Measurements from ENCODE around the gene FASTKD2.
A peak's percentile ranks its signal among the peaks of the same experiment; 100 is the strongest.

Gene FASTKD2

DNA sequence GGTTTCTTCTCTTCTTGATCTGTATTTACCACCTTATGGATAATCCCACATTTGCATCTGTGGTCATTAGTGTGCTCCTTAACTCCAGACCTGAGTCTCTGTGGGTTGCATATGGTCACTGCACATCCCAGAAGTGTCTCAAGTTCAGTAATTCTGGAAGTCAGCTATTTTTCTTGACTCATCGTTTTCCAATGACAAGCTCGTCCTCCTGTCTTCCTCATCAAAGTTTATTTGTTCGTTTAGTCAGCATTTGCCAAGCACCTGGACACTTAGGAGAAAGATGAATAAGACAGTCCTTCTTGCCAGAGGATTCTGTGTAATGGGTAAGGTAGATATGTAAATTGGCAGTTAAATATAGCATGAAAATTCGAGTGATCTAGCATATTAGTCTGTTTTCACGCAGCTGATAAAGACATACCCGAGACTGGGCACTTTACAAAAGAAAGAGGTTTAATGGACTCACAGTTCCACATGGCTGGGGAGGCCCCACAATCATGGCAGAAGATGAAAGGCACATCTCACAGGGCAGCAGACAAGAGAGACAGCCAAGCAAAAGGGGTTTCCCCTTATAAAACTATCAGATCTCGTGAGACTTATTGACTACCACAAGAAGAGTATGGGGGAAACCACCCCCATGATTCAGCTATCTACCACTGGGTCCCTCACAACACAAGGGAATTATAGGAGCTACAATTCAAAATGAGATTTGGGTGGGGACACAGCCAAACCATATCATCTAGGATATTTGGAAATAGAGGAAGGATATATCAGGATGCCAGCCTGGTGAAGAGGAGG lies 19.4 kb downstream of the FASTKD2 start:
- no peak for DNase-seq (ENCODE audit: low read depth)
- TF ChIP-seq, protein P1, sequence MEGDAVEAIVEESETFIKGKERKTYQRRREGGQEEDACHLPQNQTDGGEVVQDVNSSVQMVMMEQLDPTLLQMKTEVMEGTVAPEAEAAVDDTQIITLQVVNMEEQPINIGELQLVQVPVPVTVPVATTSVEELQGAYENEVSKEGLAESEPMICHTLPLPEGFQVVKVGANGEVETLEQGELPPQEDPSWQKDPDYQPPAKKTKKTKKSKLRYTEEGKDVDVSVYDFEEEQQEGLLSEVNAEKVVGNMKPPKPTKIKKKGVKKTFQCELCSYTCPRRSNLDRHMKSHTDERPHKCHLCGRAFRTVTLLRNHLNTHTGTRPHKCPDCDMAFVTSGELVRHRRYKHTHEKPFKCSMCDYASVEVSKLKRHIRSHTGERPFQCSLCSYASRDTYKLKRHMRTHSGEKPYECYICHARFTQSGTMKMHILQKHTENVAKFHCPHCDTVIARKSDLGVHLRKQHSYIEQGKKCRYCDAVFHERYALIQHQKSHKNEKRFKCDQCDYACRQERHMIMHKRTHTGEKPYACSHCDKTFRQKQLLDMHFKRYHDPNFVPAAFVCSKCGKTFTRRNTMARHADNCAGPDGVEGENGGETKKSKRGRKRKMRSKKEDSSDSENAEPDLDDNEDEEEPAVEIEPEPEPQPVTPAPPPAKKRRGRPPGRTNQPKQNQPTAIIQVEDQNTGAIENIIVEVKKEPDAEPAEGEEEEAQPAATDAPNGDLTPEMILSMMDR (IDR thresholded peaks at IDR 0.05; ENCODE audit: low read depth, low read length, missing control alignments) = no peak
- no peak overlapping the region for H3K4me3 ChIP-seq (ENCODE audit: low read depth, low read length)

DNA sequence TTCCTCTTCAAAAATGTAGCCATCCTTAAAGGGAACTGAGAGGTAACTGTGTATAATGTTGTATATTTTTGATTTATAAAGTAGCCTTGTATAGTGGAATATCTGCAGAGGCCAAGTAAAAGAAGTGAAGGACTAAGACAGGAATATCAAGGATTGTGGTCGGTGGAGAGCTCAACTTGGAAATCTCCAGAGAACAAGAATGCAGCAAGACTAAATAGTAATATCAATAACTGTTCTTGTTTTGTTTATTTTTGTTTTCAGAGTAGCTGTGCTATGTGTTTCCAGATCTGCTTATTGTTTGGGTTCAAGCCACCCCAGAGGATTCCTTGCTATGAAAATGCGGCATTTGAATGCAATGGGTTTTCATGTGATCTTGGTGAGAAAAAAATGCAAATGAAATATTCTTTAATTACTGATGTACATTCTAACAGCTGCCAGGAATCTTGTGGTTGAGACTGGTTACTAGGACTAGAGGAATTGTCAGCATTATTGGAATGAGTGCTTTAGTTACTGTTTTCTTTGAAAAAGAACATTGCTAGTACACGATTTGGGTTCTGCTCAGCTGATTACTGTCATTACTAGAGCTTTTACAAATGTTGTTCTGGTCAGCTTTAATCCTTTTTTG lies 25.0 kb downstream of the FASTKD2 start:
- no peak overlapping the region for H3K4me3 ChIP-seq (ENCODE audit: low read depth, low read length)
- DNase-seq (ENCODE audit: low read depth) = no peak
- TF ChIP-seq, protein P1 (IDR thresholded peaks at IDR 0.05; ENCODE audit: low read depth, low read length, missing control alignments) = no peak

DNA sequence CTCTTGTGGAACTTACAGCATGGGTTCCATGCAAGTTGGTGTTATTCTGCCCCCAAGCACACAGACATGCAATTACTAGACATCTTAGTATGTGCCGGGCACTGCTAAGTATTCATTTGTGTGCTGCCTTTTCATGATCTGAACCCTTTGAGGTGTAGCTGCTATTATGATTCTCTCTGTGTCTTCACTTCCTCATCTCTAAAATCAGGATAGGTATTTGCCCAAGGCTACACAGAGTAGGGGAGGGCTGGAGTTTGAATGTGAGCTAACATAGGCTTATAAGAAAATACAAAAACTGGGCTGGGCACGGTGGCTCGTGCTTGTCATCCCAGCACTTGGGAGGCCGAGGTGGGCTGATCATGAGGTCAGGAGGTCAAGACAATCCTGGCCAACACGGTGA lies 27.2 kb downstream of the FASTKD2 start:
- DNase-seq (ENCODE audit: low read depth) = no peak
- H3K4me3 ChIP-seq (ENCODE audit: low read depth, low read length) = no peak overlapping the region
- TF ChIP-seq, protein P1 (IDR thresholded peaks at IDR 0.05; ENCODE audit: low read depth, low read length, missing control alignments) = no peak

DNA sequence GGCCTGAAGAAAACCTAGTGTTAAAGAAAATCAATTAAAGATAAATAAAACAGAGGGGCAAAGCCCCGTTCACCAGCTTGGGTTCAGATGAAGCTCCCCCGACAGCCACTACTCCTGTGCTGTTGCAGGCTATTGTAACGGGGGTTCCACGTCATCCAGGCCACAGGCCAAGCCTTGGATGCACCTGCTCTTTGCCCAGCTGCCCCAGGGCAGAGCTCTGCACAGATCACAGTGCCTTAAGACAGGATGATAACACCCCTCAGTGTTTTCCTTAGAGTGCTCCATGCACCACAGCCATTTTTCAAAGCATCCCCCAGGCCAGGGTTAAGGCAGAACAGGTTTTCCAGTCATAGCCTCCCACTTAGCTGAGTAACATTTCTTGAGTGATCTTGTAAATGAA lies 32.0 kb downstream of the FASTKD2 start:
- TF ChIP-seq, protein P1 (IDR thresholded peaks at IDR 0.05; ENCODE audit: low read depth, low read length, missing control alignments) = no peak
- no peak for DNase-seq (ENCODE audit: low read depth)

DNA sequence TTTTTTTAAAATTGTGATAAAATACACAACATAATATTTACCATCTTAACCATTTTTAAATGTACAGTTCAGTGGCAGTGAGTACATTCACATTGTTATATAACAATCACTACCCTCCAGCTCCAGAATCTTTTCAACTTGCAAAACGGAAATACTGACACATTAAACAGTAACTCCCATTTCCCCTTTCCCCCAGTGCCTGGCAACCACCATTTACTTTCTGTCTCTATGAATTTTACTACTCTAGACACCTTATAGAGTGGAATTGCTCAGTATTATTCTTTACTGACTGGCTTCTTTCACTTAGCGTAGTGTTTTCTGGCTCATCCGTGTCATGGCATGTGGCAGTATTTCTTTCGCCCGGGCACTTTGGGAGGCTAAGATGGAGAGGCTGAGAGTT lies 32.6 kb downstream of the FASTKD2 start:
- H3K4me3 ChIP-seq (ENCODE audit: low read depth, low read length) = no peak overlapping the region
- TF ChIP-seq, protein P1 (IDR thresholded peaks at IDR 0.05; ENCODE audit: low read depth, low read length, missing control alignments) = no peak
- peak; percentile 16 for DNase-seq (ENCODE audit: low read depth)

More for the DNA sequence above, 32.0 kb downstream of the FASTKD2 start:
- H3K4me3 ChIP-seq (ENCODE audit: low read depth, low read length) = no peak overlapping the region

DNA sequence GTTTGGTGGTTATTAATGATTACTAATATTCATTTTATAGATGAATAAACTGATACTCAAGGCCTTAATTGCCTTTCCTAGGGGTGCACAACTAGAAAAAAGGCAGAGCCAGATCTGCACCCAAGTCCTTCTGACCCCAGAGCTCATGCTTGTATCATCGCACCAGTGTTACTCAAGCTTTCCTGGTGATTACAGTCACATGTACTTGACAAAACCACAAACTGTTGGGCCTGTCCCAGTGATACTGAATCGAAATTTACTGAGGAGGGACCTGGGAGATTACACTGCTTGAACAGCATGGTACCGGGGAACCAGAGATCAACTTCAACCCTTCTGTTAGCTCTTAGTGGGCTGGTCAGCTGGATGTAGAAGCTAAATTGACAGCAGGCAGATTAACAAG lies 33.7 kb downstream of the FASTKD2 start:
- no peak overlapping the region for H3K4me3 ChIP-seq (ENCODE audit: low read depth, low read length)
- TF ChIP-seq, protein P1 (IDR thresholded peaks at IDR 0.05; ENCODE audit: low read depth, low read length, missing control alignments) = no peak
- DNase-seq (ENCODE audit: low read depth) = no peak

All from GM12864 (cell line).